ENCODE measurements around the gene WWOX. TPM values are rescaled to one million over a fixed set of nuclear protein-coding genes. Genes with fewer than 3 reads are reported as not detected.

The WWOX gene
- polyA plus RNA-seq, 1 donor (not counting 4 experiments of a cell fraction or from before 2014, with no cell fraction given): 5.1 TPM

DNA sequence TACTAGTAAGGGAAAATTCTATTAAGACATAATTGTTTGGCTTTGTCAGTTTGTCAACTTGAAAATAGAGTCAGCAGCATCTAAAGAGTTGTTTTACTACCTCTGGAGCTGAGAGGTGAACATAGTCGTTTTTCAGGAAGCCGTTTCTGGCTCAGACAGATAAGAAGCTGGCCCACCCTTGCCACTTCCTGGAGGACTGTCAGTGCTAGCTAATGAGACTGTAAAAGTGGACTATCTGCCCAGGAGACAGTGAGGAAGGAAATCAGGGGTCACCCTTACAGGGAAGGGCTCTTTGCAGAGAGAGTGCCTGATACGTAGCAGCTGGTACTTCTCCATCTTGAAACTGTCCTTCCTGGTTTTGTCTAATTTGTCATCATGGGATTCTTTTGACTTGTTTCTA lies 328.7 kb downstream of the WWOX start:
- Histone ChIP-seq H3K79me2 (ENCODE audit: control insufficient read depth, insufficient read depth, low read length) (no peaks in the 10 kb centered on the region), H3K4me2 (ENCODE audit: control insufficient read depth, extremely low read depth, insufficient read depth, low read depth, low read length) (no peak overlapping the region), H3K27me3 (ENCODE audit: control insufficient read depth, extremely low read depth, insufficient read depth, low read length) (no peaks in the 10 kb centered on the region), H3K9me1 (ENCODE audit: control insufficient read depth, extremely low read depth, insufficient read depth, low read length) (no peaks in the 10 kb centered on the region), H3K4me1 (ENCODE audit: control insufficient read depth, extremely low read depth, insufficient read depth, low read length) (no peaks in the 10 kb centered on the region), H4K20me1 (ENCODE audit: control insufficient read depth, extremely low read depth, insufficient read depth, low read length) (no peaks in the 10 kb centered on the region), H3K36me3 (ENCODE audit: control insufficient read depth in 2 of 2, extremely low read depth in 1 of 2, insufficient read depth in 2 of 2, low read length in 2 of 2) (no peaks in the 10 kb centered on the region), H3K9me3 (ENCODE audit: control insufficient read depth, low read depth, low read length) (no peaks in the 10 kb centered on the region), H2AFZ (ENCODE audit: control insufficient read depth, low read length) (no peak overlapping the region), H3K27ac (ENCODE audit: control insufficient read depth, insufficient read depth, low read length) (no peak overlapping the region), H3K9ac (ENCODE audit: control insufficient read depth, extremely low read depth, insufficient read depth, low read length) (no peak overlapping the region), H3K4me3 (ENCODE audit: control insufficient read depth in 2 of 3, extremely low read depth in 1 of 3, insufficient read depth in 2 of 3, low read depth in 1 of 3, low read length in 3 of 3) (no peak overlapping the region)
- DNase-seq (ENCODE audit: low read depth, low spot score) (no peak), FAIRE-seq (no peak)
- TF ChIP-seq, protein P1, sequence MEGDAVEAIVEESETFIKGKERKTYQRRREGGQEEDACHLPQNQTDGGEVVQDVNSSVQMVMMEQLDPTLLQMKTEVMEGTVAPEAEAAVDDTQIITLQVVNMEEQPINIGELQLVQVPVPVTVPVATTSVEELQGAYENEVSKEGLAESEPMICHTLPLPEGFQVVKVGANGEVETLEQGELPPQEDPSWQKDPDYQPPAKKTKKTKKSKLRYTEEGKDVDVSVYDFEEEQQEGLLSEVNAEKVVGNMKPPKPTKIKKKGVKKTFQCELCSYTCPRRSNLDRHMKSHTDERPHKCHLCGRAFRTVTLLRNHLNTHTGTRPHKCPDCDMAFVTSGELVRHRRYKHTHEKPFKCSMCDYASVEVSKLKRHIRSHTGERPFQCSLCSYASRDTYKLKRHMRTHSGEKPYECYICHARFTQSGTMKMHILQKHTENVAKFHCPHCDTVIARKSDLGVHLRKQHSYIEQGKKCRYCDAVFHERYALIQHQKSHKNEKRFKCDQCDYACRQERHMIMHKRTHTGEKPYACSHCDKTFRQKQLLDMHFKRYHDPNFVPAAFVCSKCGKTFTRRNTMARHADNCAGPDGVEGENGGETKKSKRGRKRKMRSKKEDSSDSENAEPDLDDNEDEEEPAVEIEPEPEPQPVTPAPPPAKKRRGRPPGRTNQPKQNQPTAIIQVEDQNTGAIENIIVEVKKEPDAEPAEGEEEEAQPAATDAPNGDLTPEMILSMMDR (optimal IDR thresholded peaks at IDR 0.05 in 1 of 3, IDR thresholded peaks at IDR 0.05 in 1 of 3, conservative IDR thresholded peaks at IDR 0.05 in 1 of 3; ENCODE audit: extremely low read depth in 1 of 3, insufficient read depth in 2 of 3, low read length in 3 of 3): no peak
- TF ChIP-seq EZH2 (IDR thresholded peaks at IDR 0.05; ENCODE audit: low read length): no peak
- dilution Hi-C loops (cut with MboI; ENCODE audit: extremely low pct_ligation_motif_present, low sequenced_read_pairs): no loop called here

DNA sequence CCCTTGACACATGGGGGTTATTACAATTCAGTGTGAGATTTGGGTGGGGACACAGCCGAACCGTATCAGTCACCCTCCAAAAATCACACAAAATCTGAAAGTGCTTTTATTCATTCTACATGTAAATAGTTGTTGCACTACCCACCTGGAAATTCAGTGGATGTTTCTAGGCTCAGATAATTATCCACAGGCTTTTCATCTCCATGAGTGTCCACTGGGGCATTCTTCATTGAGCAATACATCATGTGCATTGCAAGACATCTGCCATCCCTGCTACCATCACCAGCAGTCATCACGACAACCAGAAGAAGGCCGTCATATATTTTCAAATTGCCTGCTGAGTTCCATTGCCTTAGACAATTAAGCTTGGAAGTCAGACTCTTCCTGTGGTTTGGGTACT lies 330.8 kb downstream of the WWOX start:
- FAIRE-seq (no peak), DNase-seq (ENCODE audit: low read depth, low spot score) (no peak)
- TF ChIP-seq EZH2 (IDR thresholded peaks at IDR 0.05; ENCODE audit: low read length): no peak
- TF ChIP-seq, protein P1 (optimal IDR thresholded peaks at IDR 0.05 in 1 of 3, IDR thresholded peaks at IDR 0.05 in 1 of 3, conservative IDR thresholded peaks at IDR 0.05 in 1 of 3; ENCODE audit: extremely low read depth in 1 of 3, insufficient read depth in 2 of 3, low read length in 3 of 3): no peak
- H3K9me3 ChIP-seq (ENCODE audit: control insufficient read depth, low read depth, low read length): no peaks in the 10 kb centered on the region
- no peak overlapping the region for H3K4me3 ChIP-seq (ENCODE audit: control insufficient read depth in 2 of 3, extremely low read depth in 1 of 3, insufficient read depth in 2 of 3, low read depth in 1 of 3, low read length in 3 of 3)
- dilution Hi-C loops (cut with MboI; ENCODE audit: extremely low pct_ligation_motif_present, low sequenced_read_pairs): no loop called here
- H3K9ac ChIP-seq (ENCODE audit: control insufficient read depth, extremely low read depth, insufficient read depth, low read length): no peak overlapping the region
- H2AFZ ChIP-seq (ENCODE audit: control insufficient read depth, low read length): no peak overlapping the region
- no peak overlapping the region for H3K4me2 ChIP-seq (ENCODE audit: control insufficient read depth, extremely low read depth, insufficient read depth, low read depth, low read length)
- no peak overlapping the region for H3K27ac ChIP-seq (ENCODE audit: control insufficient read depth, insufficient read depth, low read length)
- no peaks in the 10 kb centered on the region for H3K79me2 ChIP-seq (ENCODE audit: control insufficient read depth, insufficient read depth, low read length)
- H4K20me1 ChIP-seq (ENCODE audit: control insufficient read depth, extremely low read depth, insufficient read depth, low read length): no peaks in the 10 kb centered on the region
- H3K4me1 ChIP-seq (ENCODE audit: control insufficient read depth, extremely low read depth, insufficient read depth, low read length): no peaks in the 10 kb centered on the region
- no peaks in the 10 kb centered on the region for H3K36me3 ChIP-seq (ENCODE audit: control insufficient read depth in 2 of 2, extremely low read depth in 1 of 2, insufficient read depth in 2 of 2, low read length in 2 of 2)
- H3K9me1 ChIP-seq (ENCODE audit: control insufficient read depth, extremely low read depth, insufficient read depth, low read length): no peaks in the 10 kb centered on the region
- no peaks in the 10 kb centered on the region for H3K27me3 ChIP-seq (ENCODE audit: control insufficient read depth, extremely low read depth, insufficient read depth, low read length)

Measured in keratinocyte (primary cell).